Osteoblast (primary cell): ENCODE data around the gene ADD2. TPM values are rescaled to one million over a fixed set of nuclear protein-coding genes. Genes with fewer than 3 reads are reported as not detected.

Experiments
- DNase-seq: peaks from one replicate; pipeline ENCODE4 v3.0.0; 2011; ENCODE audit warnings: low spot score, mixed read lengths; ENCODE audit not compliant: insufficient read length; ENCODE audit errors: missing footprints
- H2AFZ ChIP-seq: 2 replicates; pipeline ENCODE4 v1.6.0; 2011; ENCODE audit warnings: mild to moderate bottlenecking, low read length
- H3K27ac ChIP-seq: 2 replicates; pipeline ENCODE4 v1.5.1; 2011; ENCODE audit warnings: mild to moderate bottlenecking, low read depth, low read length, moderate library complexity
- H3K27me3 ChIP-seq: 2 replicates; pipeline ENCODE4 v1.6.0; 2012; ENCODE audit warnings: mild to moderate bottlenecking, control low read depth, inconsistent platforms, low read length, moderate library complexity; ENCODE audit not compliant: insufficient read depth
- H3K36me3 ChIP-seq: 2 replicates; pipeline ENCODE4 v1.5.1; 2011; ENCODE audit warnings: mild to moderate bottlenecking, low read length, control low read depth, moderate library complexity; ENCODE audit not compliant: insufficient read depth
- H3K4me1 ChIP-seq: 2 replicates; pipeline ENCODE4 v1.5.1; 2011; ENCODE audit warnings: mild to moderate bottlenecking, low read length, control low read depth, moderate library complexity; ENCODE audit not compliant: insufficient read depth
- H3K4me2 ChIP-seq: 2 replicates; pipeline ENCODE4 v1.6.0; 2011; ENCODE audit warnings: mild to moderate bottlenecking, low read length; ENCODE audit not compliant: insufficient read depth
- H3K4me3 ChIP-seq: fragments of 200-600 bp; sonication (generic); 3 replicates; pipeline ENCODE4 v1.5.1; 2012; ENCODE audit warnings: mild to moderate bottlenecking, low read length, inconsistent platforms; ENCODE audit not compliant: insufficient read depth
- H3K79me2 ChIP-seq: 2 replicates; pipeline ENCODE4 v1.6.0; 2012; ENCODE audit warnings: mild to moderate bottlenecking, low read length, control low read depth, inconsistent platforms; ENCODE audit not compliant: insufficient read depth
- H3K9me3 ChIP-seq: 2 replicates; pipeline ENCODE4 v1.5.1; 2011; ENCODE audit warnings: low read depth, low read length, control low read depth
- H4K20me1 ChIP-seq: 2 replicates; pipeline ENCODE4 v1.6.0; 2012; ENCODE audit warnings: mild to moderate bottlenecking, low read length, control low read depth; ENCODE audit not compliant: insufficient read depth
- total RNA-seq: library from RNA; depleted of rRNA; stranded (reverse); fragments of >200 nt; gene quantifications from 2 replicates; pipeline ENCODE4 v1.2.3, GENCODE V29; 2012
- TF ChIP-seq, protein P1 (sequence below): IDR thresholded peaks from 2 replicates; pipeline ENCODE4 v1.5.1; 2011; ENCODE audit warnings: mild to moderate bottlenecking, low read depth, low read length, moderate library complexity; ENCODE audit errors: extremely low read depth

ADD2 gene
- total RNA-seq, 1 donor = not detected

DNA sequence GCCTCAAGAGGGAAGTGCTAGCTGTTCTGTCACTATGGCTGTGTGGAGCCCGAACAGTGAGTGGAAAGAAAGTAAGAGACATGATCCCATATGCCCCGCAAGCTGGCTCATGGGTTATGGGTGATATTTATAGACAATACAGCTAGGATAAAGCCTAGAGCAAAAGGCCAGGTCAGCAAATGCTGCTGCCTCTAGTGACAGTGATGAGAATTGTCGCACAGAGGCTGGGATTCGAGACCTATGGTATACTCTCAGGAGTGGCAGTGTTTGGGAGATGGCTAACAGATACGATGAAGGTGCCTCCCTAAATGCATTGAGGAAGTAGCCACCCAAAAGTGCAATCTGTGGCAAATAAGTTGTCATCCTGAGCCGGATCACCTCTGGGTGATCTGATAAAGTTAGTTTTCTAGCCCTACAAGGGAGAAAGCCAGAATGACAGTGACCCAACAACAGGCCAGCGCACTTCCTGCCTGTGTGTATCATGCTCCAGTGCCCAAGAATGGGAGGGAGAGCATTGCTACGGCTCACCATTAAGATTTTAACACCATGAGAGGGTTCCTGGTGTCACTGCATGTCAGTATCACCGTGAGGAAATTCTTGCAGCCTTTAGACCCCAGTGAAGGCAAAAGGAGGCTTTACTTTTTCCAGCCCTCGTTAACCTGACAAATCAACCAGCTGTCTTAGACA, 122.1 kb downstream of the ADD2 start:
- Histone ChIP-seq H3K4me1 (no peaks in the 10 kb centered on the region), H3K4me2 (no peak overlapping the region), H3K4me3 (no peak overlapping the region), H3K9me3 (no peaks in the 10 kb centered on the region), H3K27me3 (peaks cover 11% of the 10 kb centered on the region), H4K20me1 (no peaks in the 10 kb centered on the region), H3K27ac (no peak overlapping the region), H3K79me2 (no peaks in the 10 kb centered on the region), H3K36me3 (no peaks in the 10 kb centered on the region), H2AFZ (no peak overlapping the region)
- DNase-seq = no peak
- TF ChIP-seq, protein P1, sequence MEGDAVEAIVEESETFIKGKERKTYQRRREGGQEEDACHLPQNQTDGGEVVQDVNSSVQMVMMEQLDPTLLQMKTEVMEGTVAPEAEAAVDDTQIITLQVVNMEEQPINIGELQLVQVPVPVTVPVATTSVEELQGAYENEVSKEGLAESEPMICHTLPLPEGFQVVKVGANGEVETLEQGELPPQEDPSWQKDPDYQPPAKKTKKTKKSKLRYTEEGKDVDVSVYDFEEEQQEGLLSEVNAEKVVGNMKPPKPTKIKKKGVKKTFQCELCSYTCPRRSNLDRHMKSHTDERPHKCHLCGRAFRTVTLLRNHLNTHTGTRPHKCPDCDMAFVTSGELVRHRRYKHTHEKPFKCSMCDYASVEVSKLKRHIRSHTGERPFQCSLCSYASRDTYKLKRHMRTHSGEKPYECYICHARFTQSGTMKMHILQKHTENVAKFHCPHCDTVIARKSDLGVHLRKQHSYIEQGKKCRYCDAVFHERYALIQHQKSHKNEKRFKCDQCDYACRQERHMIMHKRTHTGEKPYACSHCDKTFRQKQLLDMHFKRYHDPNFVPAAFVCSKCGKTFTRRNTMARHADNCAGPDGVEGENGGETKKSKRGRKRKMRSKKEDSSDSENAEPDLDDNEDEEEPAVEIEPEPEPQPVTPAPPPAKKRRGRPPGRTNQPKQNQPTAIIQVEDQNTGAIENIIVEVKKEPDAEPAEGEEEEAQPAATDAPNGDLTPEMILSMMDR = peak; percentile 18

DNA sequence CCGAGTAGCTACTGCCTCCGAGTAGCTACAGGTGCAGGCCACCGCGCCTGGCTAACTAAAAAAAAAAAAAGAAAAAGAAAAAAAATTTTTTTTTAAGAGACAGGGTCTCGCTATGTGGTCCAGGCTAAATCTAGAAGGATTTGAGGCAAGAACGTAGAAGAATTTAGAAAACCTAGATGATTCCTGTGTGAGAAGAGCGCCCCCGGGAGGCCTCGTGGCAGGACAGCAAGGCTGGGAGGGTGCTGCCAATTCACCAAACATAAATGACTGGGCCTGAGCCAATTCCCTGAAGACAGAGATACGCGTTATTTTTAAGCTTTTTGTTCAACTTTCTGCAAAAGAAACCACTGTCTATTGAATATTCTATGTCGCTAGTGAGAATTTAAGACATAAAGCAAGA, 124.3 kb downstream of the ADD2 start:
- Histone ChIP-seq H3K9me3 (no peaks in the 10 kb centered on the region), H4K20me1 (no peaks in the 10 kb centered on the region), H3K36me3 (no peaks in the 10 kb centered on the region), H2AFZ (no peak overlapping the region), H3K79me2 (no peaks in the 10 kb centered on the region), H3K27ac (no peak overlapping the region), H3K4me3 (no peak overlapping the region), H3K4me1 (no peaks in the 10 kb centered on the region), H3K27me3 (peaks cover 16% of the 10 kb centered on the region), H3K4me2 (no peak overlapping the region)
- DNase-seq = no peak
- TF ChIP-seq, protein P1 = peak; percentile 45

DNA sequence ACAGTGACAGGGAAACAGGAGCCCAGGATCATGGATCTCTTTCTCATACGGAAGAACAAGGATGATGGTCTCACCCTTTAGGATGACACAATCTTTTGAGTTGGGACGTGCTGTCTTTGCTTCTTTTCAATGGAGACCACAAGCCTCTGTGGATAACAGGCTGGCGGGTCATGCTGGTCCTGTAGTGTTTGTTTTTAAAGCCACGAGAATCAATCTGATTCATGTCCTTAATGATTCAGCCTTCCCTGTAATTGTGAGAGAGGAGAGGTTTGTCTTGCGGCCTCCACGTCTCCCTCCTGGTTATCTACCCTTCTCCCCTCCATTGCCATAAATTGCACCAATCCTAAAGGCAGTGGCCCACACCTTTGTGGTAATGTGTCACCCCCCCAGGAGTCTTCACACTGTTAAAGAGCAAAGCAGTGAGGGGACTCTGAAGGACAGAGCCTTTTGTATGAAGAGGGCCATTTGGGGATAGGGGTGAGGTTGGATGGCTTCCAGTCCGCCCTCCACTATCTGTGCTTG, 126.7 kb downstream of the ADD2 start:
- Histone ChIP-seq H4K20me1 (no peaks in the 10 kb centered on the region), H3K9me3 (no peaks in the 10 kb centered on the region), H3K27ac (no peak overlapping the region), H3K36me3 (no peaks in the 10 kb centered on the region), H3K27me3 (peaks cover 11% of the 10 kb centered on the region), H3K79me2 (no peaks in the 10 kb centered on the region), H3K4me2 (no peak overlapping the region), H3K4me3 (no peak overlapping the region), H2AFZ (no peak overlapping the region), H3K4me1 (no peaks in the 10 kb centered on the region)
- TF ChIP-seq, protein P1 = no peak
- no peak for DNase-seq

DNA sequence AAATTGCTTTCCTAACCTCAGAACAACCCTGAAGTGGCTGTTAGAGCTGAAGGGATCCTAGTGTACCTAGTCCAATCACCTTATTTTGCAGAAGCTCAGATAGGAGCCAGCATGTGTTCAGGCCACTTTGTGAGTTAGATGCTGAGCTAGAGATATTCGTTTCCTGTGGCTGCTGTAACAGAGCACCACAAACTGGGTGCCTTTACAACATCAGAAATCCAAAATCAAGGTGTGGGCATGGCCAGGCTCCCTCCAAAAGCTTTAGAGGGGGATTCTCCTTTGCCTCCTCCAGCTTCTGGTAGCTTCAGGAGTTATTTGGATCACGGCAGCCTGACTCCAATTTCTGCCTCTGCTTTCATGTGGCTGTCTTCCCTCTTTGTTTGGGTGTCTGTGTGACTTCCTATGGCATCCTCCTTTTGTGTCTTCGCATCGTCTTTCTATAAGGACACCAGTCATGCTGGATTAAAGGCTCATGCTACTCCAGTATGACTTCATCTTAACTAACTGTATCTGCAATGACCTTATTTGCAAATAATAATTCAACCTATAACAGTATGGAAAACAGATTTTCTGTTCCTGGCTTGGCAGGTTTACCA, 128.1 kb downstream of the ADD2 start:
- Histone ChIP-seq H3K36me3 (no peaks in the 10 kb centered on the region), H3K79me2 (no peaks in the 10 kb centered on the region), H3K4me2 (no peak overlapping the region), H3K4me1 (no peaks in the 10 kb centered on the region), H3K27me3 (peaks cover 11% of the 10 kb centered on the region), H3K27ac (no peak overlapping the region), H3K9me3 (no peaks in the 10 kb centered on the region), H4K20me1 (no peaks in the 10 kb centered on the region), H3K4me3 (no peak overlapping the region), H2AFZ (no peak overlapping the region)
- no peak for DNase-seq
- TF ChIP-seq, protein P1 = no peak
